ENCODE results near the gene DIP2A. TPM values are rescaled to one million over a fixed set of nuclear protein-coding genes. Genes with fewer than 3 reads are reported as not detected.

The DIP2A gene
- total RNA-seq, 2 donors from 2014 or later = 44.2 to 82.2 TPM

GRCh38 chr21:46555225-46555617 lies 96.5 kb downstream of the DIP2A start:
- Histone ChIP-seq H3K4me3 (no peak overlapping the region), H3K36me3 (peaks cover 4 to 19% of the 10 kb centered on the region in 2 donors), H3K4me1 (replicated peaks) (no peaks in the 10 kb centered on the region), H3K27ac (no peak overlapping the region), H3K9me3 (no peaks in the 10 kb centered on the region), H3K27me3 (replicated peaks; ENCODE audit: insufficient read depth) (no peaks in the 10 kb centered on the region)
- intact Hi-C loops (cut with DNase I) = no loop called here
- DNase-seq (ENCODE audit: low spot score) = no peak
- 95% methylated on average over 8 of the region's 9 CpGs for WGBS
- no peak for TF ChIP-seq POLR2A (IDR thresholded peaks at IDR 0.05)
- TF ChIP-seq POLR2AphosphoS5 (IDR thresholded peaks at IDR 0.05) = no peak
- TF ChIP-seq CTCF (IDR thresholded peaks at IDR 0.05) = no peak

- TF ChIP-seq CTCF (IDR thresholded peaks at IDR 0.05) (no peak), POLR2AphosphoS5 (IDR thresholded peaks at IDR 0.05) (no peak), POLR2A (IDR thresholded peaks at IDR 0.05) (no peak)
- no peaks in the 10 kb centered on the region for H3K4me1 ChIP-seq (replicated peaks)
- intact Hi-C loops (cut with DNase I) = no loop called here
- H3K9me3 ChIP-seq = no peaks in the 10 kb centered on the region
- H3K36me3 ChIP-seq = peaks cover 4 to 19% of the 10 kb centered on the region in 2 donors
- no peak overlapping the region for H3K4me3 ChIP-seq
- no peak for DNase-seq (ENCODE audit: low spot score)
- 94% methylated on average over 16 of the region's 16 CpGs for WGBS
- no peaks in the 10 kb centered on the region for H3K27me3 ChIP-seq (replicated peaks; ENCODE audit: insufficient read depth)
- no peak overlapping the region for H3K27ac ChIP-seq
Measured at GRCh38 chr21:46555678-46556077, 97.0 kb downstream of the DIP2A start.

GRCh38 chr21:46556802-46557201 lies 98.1 kb downstream of the DIP2A start:
- WGBS = 93% methylated on average over 13 of the region's 13 CpGs
- Histone ChIP-seq H3K27me3 (replicated peaks; ENCODE audit: insufficient read depth) (no peaks in the 10 kb centered on the region), H3K27ac (no peak overlapping the region), H3K36me3 (peaks cover 4 to 15% of the 10 kb centered on the region in 2 donors), H3K4me3 (no peak overlapping the region), H3K9me3 (no peaks in the 10 kb centered on the region), H3K4me1 (replicated peaks) (no peaks in the 10 kb centered on the region)
- TF ChIP-seq POLR2AphosphoS5 (IDR thresholded peaks at IDR 0.05) (no peak), CTCF (IDR thresholded peaks at IDR 0.05) (no peak), POLR2A (IDR thresholded peaks at IDR 0.05) (no peak)
- no peak for DNase-seq (ENCODE audit: low spot score)
- intact Hi-C loops (cut with DNase I) = no loop called here

- Histone ChIP-seq H3K27ac (no peak overlapping the region), H3K4me3 (no peak overlapping the region), H3K36me3 (peaks cover 4 to 15% of the 10 kb centered on the region in 2 donors), H3K4me1 (replicated peaks) (no peaks in the 10 kb centered on the region), H3K27me3 (replicated peaks; ENCODE audit: insufficient read depth) (no peaks in the 10 kb centered on the region), H3K9me3 (no peaks in the 10 kb centered on the region)
- TF ChIP-seq POLR2A (IDR thresholded peaks at IDR 0.05) = no peak
- TF ChIP-seq CTCF (IDR thresholded peaks at IDR 0.05) = no peak
- no peak for TF ChIP-seq POLR2AphosphoS5 (IDR thresholded peaks at IDR 0.05)
- 92% methylated on average over 12 of the region's 14 CpGs for WGBS
- DNase-seq (ENCODE audit: low spot score) = no peak
- intact Hi-C loops (cut with DNase I) = no loop called here
Measured at GRCh38 chr21:46557469-46557868, 98.8 kb downstream of the DIP2A start.

GRCh38 chr21:46557919-46558392 lies 99.3 kb downstream of the DIP2A start:
- TF ChIP-seq POLR2AphosphoS5 (IDR thresholded peaks at IDR 0.05) = no peak
- Histone ChIP-seq H3K4me3 (no peak overlapping the region), H3K4me1 (replicated peaks) (no peaks in the 10 kb centered on the region), H3K27me3 (replicated peaks; ENCODE audit: insufficient read depth) (no peaks in the 10 kb centered on the region), H3K36me3 (peaks cover 4 to 15% of the 10 kb centered on the region in 2 donors), H3K27ac (no peak overlapping the region), H3K9me3 (no peaks in the 10 kb centered on the region)
- DNase-seq (ENCODE audit: low spot score) = no peak
- WGBS = 92% methylated on average over 23 of the region's 26 CpGs
- intact Hi-C loops (cut with DNase I) = no loop called here
